Endometrial microvascular endothelial cells (primary cell): ENCODE measurements around the gene VRTN. TPM values are rescaled to one million over a fixed set of nuclear protein-coding genes. Genes with fewer than 3 reads are reported as not detected.
"Not testable (repeated sequence)": the region's sequence is repeated elsewhere in the genome, so short reads cannot be mapped to it uniquely, and the experiment has no call there.

Source experiments
- in situ Hi-C: cut with HindIII; loops from 2 replicates; pipeline ENCODE4 v1.10.0; 2017; ENCODE audit warnings: low sequenced_read_pairs, low pct_unique_long_range_greater_than_20kb; ENCODE audit errors: inconsistent ontology term
- total RNA-seq: library from RNA; depleted of rRNA; stranded (reverse); fragments of >200 nt; gene quantifications from one replicate; pipeline ENCODE4 v1.2.3, GENCODE V29; 2015; ENCODE audit errors: inconsistent ontology term

VRTN gene
- total RNA-seq, 1 donor from 2014 or later: not detected

GRCh38 chr14:74389980-74390379, 41.7 kb downstream of the VRTN start:
- in situ Hi-C loops: no loop called here

DNA sequence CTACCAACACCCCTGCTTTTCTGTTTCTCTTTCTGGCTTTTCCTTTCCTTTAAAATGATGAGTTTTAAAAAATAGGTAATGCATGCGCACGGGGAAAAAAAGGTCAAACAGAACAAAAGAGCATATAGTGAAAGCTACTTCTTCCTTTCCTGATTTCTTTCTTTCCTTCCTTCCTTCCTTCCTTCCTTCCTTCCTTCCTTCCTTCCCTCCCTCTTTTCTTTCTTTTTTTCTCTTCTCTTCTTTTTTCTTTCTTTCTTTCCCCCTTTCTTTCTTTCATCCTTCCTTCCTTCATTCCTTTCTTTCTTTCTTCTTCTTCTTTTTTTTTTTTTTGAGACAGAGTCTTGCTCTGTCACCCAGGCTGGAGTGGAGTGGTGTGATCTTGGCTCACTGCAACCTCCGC, 42.2 kb downstream of the VRTN start:
- in situ Hi-C loops: not testable (repeated sequence)

- in situ Hi-C loops: no loop called here
These were observed 43.2 kb downstream of the VRTN start for GRCh38 chr14:74391479-74391878.

DNA sequence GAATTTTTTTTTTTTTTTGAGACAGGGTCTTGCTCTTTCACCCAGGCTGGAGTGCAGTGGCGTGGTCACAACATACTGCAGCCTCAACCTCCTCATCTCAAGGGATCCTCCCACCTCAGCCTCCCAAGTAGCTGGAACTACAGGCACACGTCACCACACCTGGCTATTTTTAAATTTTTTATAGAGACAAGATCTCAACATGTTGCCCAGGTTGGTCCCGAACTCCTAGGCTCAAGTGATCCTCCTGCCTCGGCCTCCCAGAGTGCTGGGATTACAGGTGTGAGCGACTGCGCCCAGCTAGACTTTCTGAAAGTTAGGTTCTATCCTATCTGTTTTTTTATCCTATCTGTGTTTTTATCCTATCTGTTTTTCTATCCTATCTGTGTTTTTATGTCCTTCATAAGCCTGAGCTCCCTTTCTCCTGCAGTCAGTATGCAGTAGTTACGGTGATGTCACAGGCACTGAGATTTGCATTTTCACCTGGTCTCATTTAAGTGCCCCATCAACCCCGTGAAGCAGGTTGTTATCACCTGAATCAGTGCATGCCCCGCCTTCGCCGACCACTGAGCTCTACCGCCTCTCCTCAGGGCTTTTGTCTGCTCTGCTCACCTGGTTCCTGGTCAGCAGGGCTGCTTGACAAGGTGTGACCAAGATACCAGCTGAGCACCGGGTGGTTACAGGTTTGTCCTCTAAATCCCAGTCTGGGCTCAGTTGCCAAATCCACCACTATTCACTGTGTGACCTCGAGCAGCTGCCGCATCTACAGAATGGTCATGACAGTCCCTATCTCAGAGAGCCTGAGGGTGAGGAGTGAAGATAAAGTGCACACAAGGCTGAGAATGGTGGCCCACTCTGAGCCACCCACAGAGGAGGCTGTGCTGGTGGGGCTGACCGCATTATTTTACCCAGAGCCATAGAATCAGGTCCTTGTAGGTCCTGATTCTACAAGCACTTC, 44.6 kb downstream of the VRTN start:
- in situ Hi-C loops: no loop called here

DNA sequence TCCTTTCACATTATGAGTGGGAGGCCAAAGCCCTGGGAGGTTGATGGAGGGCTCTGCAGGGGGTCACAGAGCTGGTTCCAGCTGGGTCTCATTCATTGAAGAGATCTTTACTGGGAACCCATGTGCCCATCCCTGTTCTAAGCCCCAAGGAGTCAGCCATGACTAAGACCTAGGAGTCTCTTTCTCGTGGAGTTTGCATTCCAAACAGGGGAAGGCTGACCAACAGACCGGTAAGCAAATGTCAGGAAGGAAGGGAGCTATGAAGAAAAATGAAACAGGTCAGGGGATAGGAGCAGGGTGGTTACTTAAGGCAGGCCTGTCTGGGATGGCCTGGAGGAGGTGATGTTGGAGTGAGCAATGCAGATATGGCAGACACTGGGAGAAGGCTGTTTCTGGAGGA, 46.3 kb downstream of the VRTN start:
- in situ Hi-C loops: no loop called here

- in situ Hi-C loops: no loop called here
These were observed 46.8 kb downstream of the VRTN start for GRCh38 chr14:74395094-74395493.

GRCh38 chr14:74400031-74400685, 51.9 kb downstream of the VRTN start:
- in situ Hi-C loops: no loop called here

- in situ Hi-C loops: no loop called here
These were observed 52.7 kb downstream of the VRTN start for GRCh38 chr14:74400919-74401503.

GRCh38 chr14:74401504-74402241, 53.4 kb downstream of the VRTN start:
- in situ Hi-C loops: no loop called here

DNA sequence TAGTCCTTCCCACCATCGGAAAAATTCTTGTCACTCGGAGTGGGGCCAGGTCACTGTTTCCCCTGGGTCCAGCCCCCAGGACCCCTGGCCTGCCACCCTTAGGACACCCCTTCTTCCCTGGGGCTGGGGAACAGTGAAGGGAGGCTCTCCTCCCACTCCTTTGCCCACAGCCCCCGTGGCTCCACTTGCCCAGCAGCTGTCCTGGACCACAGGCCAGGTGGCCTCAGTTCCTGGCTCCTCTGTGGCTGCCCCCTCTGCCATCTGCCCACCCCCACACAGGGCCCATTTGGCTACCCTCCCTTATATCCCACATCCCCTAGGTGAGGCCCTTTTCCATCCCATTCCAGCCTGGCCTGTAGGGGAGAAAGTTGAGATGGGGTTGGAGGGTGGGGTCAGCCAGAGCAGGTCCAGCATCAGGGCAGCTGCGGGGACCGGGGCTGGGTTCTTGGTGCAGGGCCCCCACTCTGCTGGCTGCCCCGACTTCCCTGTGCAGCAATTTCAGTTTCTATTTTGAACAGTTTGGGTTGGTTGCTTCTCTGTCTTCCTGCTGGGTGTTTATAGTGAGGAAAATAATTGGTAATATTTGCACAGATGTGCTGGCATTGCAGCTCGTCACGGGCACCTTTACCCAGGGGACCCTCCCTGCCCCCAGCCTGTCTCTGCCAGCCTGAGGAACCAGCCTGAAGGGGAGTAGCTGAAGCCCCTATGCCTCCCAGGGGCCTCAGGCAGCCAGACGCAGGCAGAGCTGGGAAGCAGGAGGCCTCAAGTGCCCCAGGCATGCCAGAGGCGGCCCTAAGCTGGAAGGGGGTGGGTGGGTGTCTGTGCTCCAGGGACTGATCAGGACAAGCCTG, 54.4 kb downstream of the VRTN start:
- in situ Hi-C loops: no loop called here

DNA sequence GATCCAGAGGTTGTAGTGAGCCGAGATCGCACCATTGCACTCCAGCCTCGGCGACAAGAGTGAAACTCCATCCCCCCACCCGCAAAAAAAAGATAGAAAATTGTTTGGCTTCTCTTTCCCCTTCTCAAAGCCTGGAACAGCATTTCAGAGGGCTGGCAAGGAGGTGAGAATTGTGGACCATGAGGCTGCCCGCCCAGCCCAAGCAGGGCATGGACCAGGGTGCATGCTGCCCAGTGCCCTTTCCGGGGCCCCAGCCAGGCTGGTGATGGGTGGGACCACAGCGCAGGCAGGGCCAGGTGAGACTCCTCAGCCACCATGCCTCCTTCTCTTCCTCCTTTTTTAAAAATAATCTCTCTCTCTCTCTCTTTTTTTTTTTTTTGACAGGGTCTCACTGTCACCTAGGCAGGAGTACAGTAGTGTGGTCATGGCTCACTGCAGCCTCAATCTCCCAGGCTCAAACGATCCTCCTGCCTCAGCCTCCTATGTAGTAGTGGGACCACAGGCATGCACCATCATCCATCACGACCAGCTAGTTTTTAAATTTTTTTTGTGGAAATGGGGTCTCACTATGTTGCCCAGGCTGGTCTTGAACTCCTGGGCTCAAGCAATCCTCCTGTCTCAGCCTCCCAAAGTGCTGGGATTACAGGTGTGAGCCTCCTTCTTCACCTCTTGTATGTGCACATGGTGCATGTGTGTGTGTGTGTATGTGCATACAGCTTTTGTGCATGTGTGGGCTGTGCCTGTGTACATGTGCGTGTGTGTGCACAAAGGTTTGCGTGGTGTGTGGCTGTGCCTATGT, 55.5 kb downstream of the VRTN start:
- in situ Hi-C loops: no loop called here

DNA sequence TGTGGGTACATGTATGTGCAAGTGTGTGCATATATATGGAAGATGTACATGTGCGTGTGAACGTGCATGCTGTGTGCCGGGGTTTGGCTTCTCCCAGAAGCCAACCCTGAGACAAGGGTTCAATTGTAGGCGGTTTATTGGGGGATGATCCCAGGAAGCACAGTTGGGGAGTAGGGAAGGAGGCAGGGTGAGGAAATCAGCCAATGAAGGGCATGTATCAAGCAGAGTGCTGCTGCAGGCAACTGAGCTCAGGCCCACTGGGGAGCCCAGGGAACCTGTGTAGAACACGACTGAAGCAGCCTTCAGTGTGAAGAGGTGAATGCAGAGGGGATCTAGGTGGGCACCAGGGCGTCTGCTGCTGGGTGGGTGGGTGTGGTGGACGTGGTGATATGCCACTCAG, 56.2 kb downstream of the VRTN start:
- in situ Hi-C loops: no loop called here

DNA sequence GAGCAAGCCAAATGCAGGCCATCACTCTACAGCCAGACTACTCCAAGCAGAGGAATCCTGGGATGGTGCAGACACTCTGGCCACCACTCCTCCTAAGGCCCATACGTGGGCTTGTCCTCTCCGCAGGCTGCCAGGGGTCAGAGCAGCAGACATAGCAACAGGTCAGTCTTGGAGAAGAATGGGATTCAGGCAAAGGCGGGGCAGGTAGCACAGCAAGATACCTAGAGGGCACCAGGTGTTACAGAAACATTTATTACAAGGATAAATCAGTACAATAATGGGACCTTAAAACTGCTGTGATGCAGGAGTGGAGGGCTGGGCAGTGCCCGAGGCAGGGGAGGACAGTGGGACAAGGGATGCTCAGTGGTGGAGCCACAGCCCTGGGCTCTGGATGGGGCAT, 57.4 kb downstream of the VRTN start:
- in situ Hi-C loops: no loop called here

- in situ Hi-C loops: no loop called here
These were observed 58.9 kb downstream of the VRTN start for GRCh38 chr14:74407021-74407800.

GRCh38 chr14:74407801-74408154, 59.5 kb downstream of the VRTN start:
- in situ Hi-C loops: no loop called here

- in situ Hi-C loops: no loop called here
These were observed 60.6 kb downstream of the VRTN start for GRCh38 chr14:74408870-74409269.

DNA sequence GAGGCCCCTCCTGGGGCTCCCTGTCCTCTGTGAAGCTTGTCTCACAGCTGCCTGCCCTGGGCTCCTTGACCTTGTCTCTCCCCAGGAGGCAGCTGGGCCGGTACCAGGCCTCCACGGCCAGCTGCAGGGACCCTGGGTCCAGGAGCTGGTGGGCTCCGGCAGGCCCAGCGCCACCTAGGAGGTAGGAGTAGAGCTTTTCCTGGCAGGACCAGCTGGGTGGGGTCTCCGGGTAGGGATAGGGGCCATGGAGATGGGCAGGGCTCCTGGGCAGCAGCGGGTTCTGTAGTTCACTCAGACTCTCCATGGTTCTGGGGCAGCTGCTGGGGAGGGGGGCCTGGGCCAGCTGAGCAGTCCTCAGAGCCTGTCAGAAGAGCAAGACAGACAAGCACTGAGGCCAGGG, 61.2 kb downstream of the VRTN start:
- in situ Hi-C loops: no loop called here
